HepG2 (cell line): ENCODE measurements around the gene SULT1E1. TPM values are rescaled to one million over a fixed set of nuclear protein-coding genes. Genes with fewer than 3 reads are reported as not detected.

Experiments
- ETV6 ChIP-seq: sonication (generic); formaldehyde crosslinking; conservative IDR thresholded peaks from 2 replicates; pipeline ENCODE4 v1.4.0; 2020; ENCODE audit warnings: missing genetic modification reagents
- GPN1 ChIP-seq: sonication (generic); formaldehyde crosslinking; IDR thresholded peaks from 2 replicates; pipeline ENCODE4 v1.5.1; 2020; ENCODE audit warnings: missing genetic modification reagents, borderline replicate concordance
- MLLT10 ChIP-seq: sonication (generic); formaldehyde crosslinking; IDR thresholded peaks from 2 replicates; pipeline ENCODE4 v1.4.0; 2020; ENCODE audit warnings: missing genetic modification reagents
- MXI1 ChIP-seq: IDR thresholded peaks from 3 replicates; pipeline ENCODE4 v1.6.1; 2012; ENCODE audit warnings: low read depth, low read length, inconsistent platforms, borderline replicate concordance
- POGZ ChIP-seq: sonication (generic); formaldehyde crosslinking; IDR thresholded peaks from 2 replicates; pipeline ENCODE4 v1.4.0; 2020; ENCODE audit warnings: mild to moderate bottlenecking, missing genetic modification reagents
- SP4 ChIP-seq: sonication (generic); formaldehyde crosslinking; IDR thresholded peaks from 2 replicates; pipeline ENCODE4 v1.8.1; 2023; ENCODE audit warnings: mild to moderate bottlenecking, missing genetic modification reagents
- TRIM24 ChIP-seq: sonication (generic); formaldehyde crosslinking; IDR thresholded peaks from 2 replicates; pipeline ENCODE4 v1.8.0; 2022; ENCODE audit warnings: mild to moderate bottlenecking, missing genetic modification reagents
- ZFP36 ChIP-seq: fragments of 150-350 bp; IDR thresholded peaks from 2 replicates; pipeline ENCODE4 v1.6.1; 2018; ENCODE audit warnings: borderline replicate concordance, low read length, low read depth; ENCODE audit not compliant: partially characterized antibody
- ZNF121 ChIP-seq: sonication (generic); formaldehyde crosslinking; IDR thresholded peaks from 2 replicates; pipeline ENCODE4 v1.5.0; 2020; ENCODE audit warnings: mild to moderate bottlenecking, missing genetic modification reagents
- ZNF180 ChIP-seq: sonication (generic); formaldehyde crosslinking; IDR thresholded peaks from 2 replicates; pipeline ENCODE4 v1.4.0; 2020; ENCODE audit warnings: low read depth, missing genetic modification reagents, borderline replicate concordance
- ZNF501 ChIP-seq: sonication (generic); formaldehyde crosslinking; IDR thresholded peaks from 2 replicates; pipeline ENCODE4 v1.5.1; 2020; ENCODE audit warnings: mild to moderate bottlenecking, moderate library complexity, missing genetic modification reagents
- ZNF550 ChIP-seq: sonication (generic); formaldehyde crosslinking; IDR thresholded peaks from 2 replicates; pipeline ENCODE4 v1.4.0; 2020; ENCODE audit warnings: mild to moderate bottlenecking, missing genetic modification reagents, borderline replicate concordance
- ZNF720 ChIP-seq: sonication (generic); formaldehyde crosslinking; IDR thresholded peaks from 2 replicates; pipeline ENCODE4 v1.4.0; 2020; ENCODE audit warnings: missing genetic modification reagents
- polyA plus RNA-seq, 8 experiments: library from polyadenylated mRNA; depleted of rRNA in 3 of 8; stranded (reverse) in 7 of 8; unstranded in 1 of 8; fragments of >200 nt; fragmentation: Illumina TruSeq in 4 of 8; extraction: Trizol in 4 of 8; gene quantifications; 2 replicates each; pipeline versions ENCODE4 v1.2.1 to v1.2.3, GENCODE V29; 2011 to 2016; ENCODE audit warnings: low read depth in 4 of 8, missing spikeins in 1 of 8, mixed read lengths in 1 of 8; ENCODE audit not compliant: insufficient read depth in 1 of 8
- total RNA-seq, 5 experiments: library from RNA; depleted of rRNA; stranded (reverse); fragments of >200 nt; fragmentation: Illumina TruSeq; extraction: Trizol; gene quantifications; 2 replicates each; pipeline ENCODE4 v1.2.3, GENCODE V29; 2016; ENCODE audit warnings: low read depth in 1 of 5
- TF ChIP-seq, protein P1 (sequence below): sonication (generic); formaldehyde crosslinking; IDR thresholded peaks from 2 replicates; pipeline ENCODE4 v1.5.0; 2020; ENCODE audit warnings: missing genetic modification reagents
- TF ChIP-seq, protein P2 (sequence below): sonication (generic); formaldehyde crosslinking; IDR thresholded peaks from 2 replicates; pipeline ENCODE4 v1.8.1; 2022; ENCODE audit warnings: low read depth, mild to moderate bottlenecking, missing genetic modification reagents
- TF ChIP-seq, protein P3 (sequence below): sonication (generic); formaldehyde crosslinking; IDR thresholded peaks from 2 replicates; pipeline ENCODE4 v1.8.0; 2022; ENCODE audit warnings: missing genetic modification reagents, mild to moderate bottlenecking, inconsistent platforms, borderline replicate concordance
- TF ChIP-seq, protein P4 (sequence below): IDR thresholded peaks from 2 replicates; pipeline ENCODE4 v1.4.0; 2020; ENCODE audit warnings: mild to moderate bottlenecking, missing genetic modification reagents
- TF ChIP-seq, protein P5 (sequence below): sonication (generic); formaldehyde crosslinking; conservative IDR thresholded peaks from 2 replicates; pipeline ENCODE4 v1.4.0; 2020; ENCODE audit warnings: missing genetic modification reagents

The SULT1E1 gene
- total and polyA plus RNA-seq, 2 of the 13 experiments (the other 11 are each of a cell fraction or from before 2014, with no cell fraction given): 1.7 to 3.9 TPM

DNA sequence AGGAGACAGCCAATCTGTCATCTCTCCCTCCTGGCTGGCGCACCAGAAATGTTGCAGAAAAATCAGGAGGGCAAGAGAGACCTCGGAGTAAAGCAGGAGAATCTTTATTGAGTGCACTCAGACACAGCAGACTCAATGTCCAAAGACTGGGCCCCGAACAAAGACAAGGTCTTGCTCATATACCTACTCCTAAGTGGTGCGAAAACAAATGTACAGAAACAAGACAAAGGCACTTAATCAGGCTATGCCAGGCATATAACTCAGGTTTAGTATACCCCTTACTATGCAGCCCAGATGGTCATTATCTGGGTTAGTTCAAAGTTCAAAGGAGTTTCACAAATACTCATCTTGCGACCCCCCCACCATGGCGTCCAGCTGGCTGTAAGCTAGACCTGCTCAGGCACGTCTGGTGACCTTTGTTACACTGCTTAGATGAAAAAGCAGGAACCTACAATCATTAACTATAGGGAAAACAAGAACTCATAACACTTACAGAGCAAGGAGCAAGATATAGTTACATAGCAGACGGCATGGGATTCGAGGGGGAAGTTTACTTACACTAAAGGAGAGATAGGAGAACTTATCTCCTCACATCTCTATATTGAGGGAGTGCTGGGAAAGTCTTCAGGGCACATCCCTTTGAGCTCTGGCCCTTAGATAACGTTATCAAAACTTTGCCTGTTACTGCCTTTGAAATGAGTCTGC, 27.5 kb downstream of the SULT1E1 start (continued):
- TF ChIP-seq, protein P1, sequence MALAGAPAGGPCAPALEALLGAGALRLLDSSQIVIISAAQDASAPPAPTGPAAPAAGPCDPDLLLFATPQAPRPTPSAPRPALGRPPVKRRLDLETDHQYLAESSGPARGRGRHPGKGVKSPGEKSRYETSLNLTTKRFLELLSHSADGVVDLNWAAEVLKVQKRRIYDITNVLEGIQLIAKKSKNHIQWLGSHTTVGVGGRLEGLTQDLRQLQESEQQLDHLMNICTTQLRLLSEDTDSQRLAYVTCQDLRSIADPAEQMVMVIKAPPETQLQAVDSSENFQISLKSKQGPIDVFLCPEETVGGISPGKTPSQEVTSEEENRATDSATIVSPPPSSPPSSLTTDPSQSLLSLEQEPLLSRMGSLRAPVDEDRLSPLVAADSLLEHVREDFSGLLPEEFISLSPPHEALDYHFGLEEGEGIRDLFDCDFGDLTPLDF (CRISPR knock-in tag): no peak
- TF ChIP-seq, protein P2, sequence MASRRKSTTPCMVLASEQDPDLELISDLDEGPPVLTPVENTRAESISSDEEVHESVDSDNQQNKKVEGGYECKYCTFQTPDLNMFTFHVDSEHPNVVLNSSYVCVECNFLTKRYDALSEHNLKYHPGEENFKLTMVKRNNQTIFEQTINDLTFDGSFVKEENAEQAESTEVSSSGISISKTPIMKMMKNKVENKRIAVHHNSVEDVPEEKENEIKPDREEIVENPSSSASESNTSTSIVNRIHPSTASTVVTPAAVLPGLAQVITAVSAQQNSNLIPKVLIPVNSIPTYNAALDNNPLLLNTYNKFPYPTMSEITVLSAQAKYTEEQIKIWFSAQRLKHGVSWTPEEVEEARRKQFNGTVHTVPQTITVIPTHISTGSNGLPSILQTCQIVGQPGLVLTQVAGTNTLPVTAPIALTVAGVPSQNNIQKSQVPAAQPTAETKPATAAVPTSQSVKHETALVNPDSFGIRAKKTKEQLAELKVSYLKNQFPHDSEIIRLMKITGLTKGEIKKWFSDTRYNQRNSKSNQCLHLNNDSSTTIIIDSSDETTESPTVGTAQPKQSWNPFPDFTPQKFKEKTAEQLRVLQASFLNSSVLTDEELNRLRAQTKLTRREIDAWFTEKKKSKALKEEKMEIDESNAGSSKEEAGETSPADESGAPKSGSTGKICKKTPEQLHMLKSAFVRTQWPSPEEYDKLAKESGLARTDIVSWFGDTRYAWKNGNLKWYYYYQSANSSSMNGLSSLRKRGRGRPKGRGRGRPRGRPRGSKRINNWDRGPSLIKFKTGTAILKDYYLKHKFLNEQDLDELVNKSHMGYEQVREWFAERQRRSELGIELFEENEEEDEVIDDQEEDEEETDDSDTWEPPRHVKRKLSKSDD (CRISPR knock-in tag): 0 out of 2 replicates have a peak, but pooled peaks have one; percentile 40
- TF ChIP-seq ETV6 (CRISPR knock-in tag): no peak
- TF ChIP-seq POGZ (CRISPR knock-in tag): peak; percentile 97
- TF ChIP-seq GPN1: no peak
- no peak for TF ChIP-seq ZNF180 (CRISPR knock-in tag)
- no peak for TF ChIP-seq ZNF550
- peak; percentile 75; the same call in 1 of the 2 replicates for TF ChIP-seq ZNF501 (CRISPR knock-in tag)
- no peak for TF ChIP-seq ZNF720 (CRISPR knock-in tag)
- TF ChIP-seq, protein P3, sequence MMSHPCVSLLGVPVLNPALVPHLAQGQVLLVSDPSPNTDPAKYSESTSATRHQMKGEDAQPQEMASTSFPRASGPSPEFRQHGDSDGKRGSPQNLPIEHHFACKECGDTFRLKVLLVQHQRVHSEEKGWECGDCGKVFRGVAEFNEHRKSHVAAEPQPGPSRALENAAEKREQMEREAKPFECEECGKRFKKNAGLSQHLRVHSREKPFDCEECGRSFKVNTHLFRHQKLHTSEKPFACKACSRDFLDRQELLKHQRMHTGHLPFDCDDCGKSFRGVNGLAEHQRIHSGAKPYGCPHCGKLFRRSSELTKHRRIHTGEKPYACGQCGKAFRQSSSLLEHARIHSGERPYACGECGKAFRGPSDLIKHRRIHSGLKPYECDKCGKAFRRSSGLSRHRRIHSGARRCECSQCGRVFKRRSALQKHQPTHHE: no peak
- TF ChIP-seq ZNF121: no peak
- TF ChIP-seq SP4: no peak
- TF ChIP-seq, protein P4, sequence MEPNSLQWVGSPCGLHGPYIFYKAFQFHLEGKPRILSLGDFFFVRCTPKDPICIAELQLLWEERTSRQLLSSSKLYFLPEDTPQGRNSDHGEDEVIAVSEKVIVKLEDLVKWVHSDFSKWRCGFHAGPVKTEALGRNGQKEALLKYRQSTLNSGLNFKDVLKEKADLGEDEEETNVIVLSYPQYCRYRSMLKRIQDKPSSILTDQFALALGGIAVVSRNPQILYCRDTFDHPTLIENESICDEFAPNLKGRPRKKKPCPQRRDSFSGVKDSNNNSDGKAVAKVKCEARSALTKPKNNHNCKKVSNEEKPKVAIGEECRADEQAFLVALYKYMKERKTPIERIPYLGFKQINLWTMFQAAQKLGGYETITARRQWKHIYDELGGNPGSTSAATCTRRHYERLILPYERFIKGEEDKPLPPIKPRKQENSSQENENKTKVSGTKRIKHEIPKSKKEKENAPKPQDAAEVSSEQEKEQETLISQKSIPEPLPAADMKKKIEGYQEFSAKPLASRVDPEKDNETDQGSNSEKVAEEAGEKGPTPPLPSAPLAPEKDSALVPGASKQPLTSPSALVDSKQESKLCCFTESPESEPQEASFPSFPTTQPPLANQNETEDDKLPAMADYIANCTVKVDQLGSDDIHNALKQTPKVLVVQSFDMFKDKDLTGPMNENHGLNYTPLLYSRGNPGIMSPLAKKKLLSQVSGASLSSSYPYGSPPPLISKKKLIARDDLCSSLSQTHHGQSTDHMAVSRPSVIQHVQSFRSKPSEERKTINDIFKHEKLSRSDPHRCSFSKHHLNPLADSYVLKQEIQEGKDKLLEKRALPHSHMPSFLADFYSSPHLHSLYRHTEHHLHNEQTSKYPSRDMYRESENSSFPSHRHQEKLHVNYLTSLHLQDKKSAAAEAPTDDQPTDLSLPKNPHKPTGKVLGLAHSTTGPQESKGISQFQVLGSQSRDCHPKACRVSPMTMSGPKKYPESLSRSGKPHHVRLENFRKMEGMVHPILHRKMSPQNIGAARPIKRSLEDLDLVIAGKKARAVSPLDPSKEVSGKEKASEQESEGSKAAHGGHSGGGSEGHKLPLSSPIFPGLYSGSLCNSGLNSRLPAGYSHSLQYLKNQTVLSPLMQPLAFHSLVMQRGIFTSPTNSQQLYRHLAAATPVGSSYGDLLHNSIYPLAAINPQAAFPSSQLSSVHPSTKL (CRISPR knock-in tag): peak; percentile 99
- TF ChIP-seq, protein P5, sequence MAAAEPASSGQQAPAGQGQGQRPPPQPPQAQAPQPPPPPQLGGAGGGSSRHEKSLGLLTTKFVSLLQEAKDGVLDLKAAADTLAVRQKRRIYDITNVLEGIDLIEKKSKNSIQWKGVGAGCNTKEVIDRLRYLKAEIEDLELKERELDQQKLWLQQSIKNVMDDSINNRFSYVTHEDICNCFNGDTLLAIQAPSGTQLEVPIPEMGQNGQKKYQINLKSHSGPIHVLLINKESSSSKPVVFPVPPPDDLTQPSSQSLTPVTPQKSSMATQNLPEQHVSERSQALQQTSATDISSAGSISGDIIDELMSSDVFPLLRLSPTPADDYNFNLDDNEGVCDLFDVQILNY: no peak
- 0 out of 2 replicates have a peak, but pooled peaks have one; percentile 62 for TF ChIP-seq TRIM24 (CRISPR knock-in tag)
- TF ChIP-seq MLLT10 (CRISPR knock-in tag): no peak
- 0 out of 3 replicates have a peak, but pooled peaks have one; percentile 25 for TF ChIP-seq MXI1
- TF ChIP-seq ZFP36: no peak
